PFSK-1 (cell line): ENCODE data around the gene EFCAB11.

Source experiments
- FOXP2 ChIP-seq: optimal IDR thresholded peaks from 2 replicates; pipeline ENCODE3; 2011; ENCODE audit warnings: borderline replicate concordance, control low read depth, inconsistent platforms; ENCODE audit not compliant: insufficient read depth; ENCODE audit errors: extremely low read length, extremely low read depth
- POLR2AphosphoS5 ChIP-seq: IDR thresholded peaks from 2 replicates; pipeline ENCODE4 v1.6.1; 2012; ENCODE audit warnings: low read depth, mild to moderate bottlenecking, control low read depth, low read length, moderate library complexity
- REST ChIP-seq, 2 experiments: IDR thresholded peaks; 2 replicates each; pipeline versions ENCODE4 v1.6.1 to v1.8.0; 2011 to 2012; ENCODE audit warnings: low read depth in 2 of 2, low read length in 2 of 2, control low read depth in 1 of 2, inconsistent platforms in 1 of 2, mild to moderate bottlenecking in 1 of 2, moderate library complexity in 1 of 2; ENCODE audit not compliant: insufficient read depth in 1 of 2
- SIN3A ChIP-seq: IDR thresholded peaks from 2 replicates; pipeline ENCODE4 v1.6.1; 2012; ENCODE audit warnings: mild to moderate bottlenecking, low read length, moderate library complexity, borderline replicate concordance; ENCODE audit not compliant: insufficient read depth
- TAF1 ChIP-seq: IDR thresholded peaks from 2 replicates; pipeline ENCODE4 v1.6.1; 2012; ENCODE audit warnings: low read length, control low read depth, borderline replicate concordance; ENCODE audit not compliant: insufficient read depth

EFCAB11 gene

GRCh38 chr14:89965839-89966238 lies 11.3 kb upstream of the EFCAB11 start:
- no peak for TF ChIP-seq REST (IDR thresholded peaks at IDR 0.05; ENCODE audit: insufficient read depth in 1 of 2, low read depth in 2 of 2, low read length in 2 of 2)
- TF ChIP-seq POLR2AphosphoS5: no peak
- no peak for TF ChIP-seq TAF1
- TF ChIP-seq SIN3A: no peak
- no peak for TF ChIP-seq FOXP2

GRCh38 chr14:89963288-89963978 lies 8.9 kb upstream of the EFCAB11 start:
- TF ChIP-seq SIN3A (no peak), REST (IDR thresholded peaks at IDR 0.05; ENCODE audit: insufficient read depth in 1 of 2, low read depth in 2 of 2, low read length in 2 of 2) (no peak), POLR2AphosphoS5 (no peak), TAF1 (no peak), FOXP2 (no peak)

- no peak for TF ChIP-seq SIN3A
- no peak for TF ChIP-seq REST (IDR thresholded peaks at IDR 0.05; ENCODE audit: insufficient read depth in 1 of 2, low read depth in 2 of 2, low read length in 2 of 2)
- TF ChIP-seq POLR2AphosphoS5: no peak
- no peak for TF ChIP-seq FOXP2
- TF ChIP-seq TAF1: no peak
Measured at GRCh38 chr14:89960914-89961313, 6.4 kb upstream of the EFCAB11 start.

GRCh38 chr14:89959853-89960445 lies 5.4 kb upstream of the EFCAB11 start:
- TF ChIP-seq REST (IDR thresholded peaks at IDR 0.05; ENCODE audit: insufficient read depth in 1 of 2, low read depth in 2 of 2, low read length in 2 of 2): no peak
- no peak for TF ChIP-seq SIN3A
- no peak for TF ChIP-seq POLR2AphosphoS5
- no peak for TF ChIP-seq FOXP2
- TF ChIP-seq TAF1: no peak

- no peak for TF ChIP-seq SIN3A
- no peak for TF ChIP-seq FOXP2
- TF ChIP-seq POLR2AphosphoS5: no peak
- no peak for TF ChIP-seq TAF1
- no peak for TF ChIP-seq REST (IDR thresholded peaks at IDR 0.05; ENCODE audit: insufficient read depth in 1 of 2, low read depth in 2 of 2, low read length in 2 of 2)
Measured at GRCh38 chr14:89958966-89959365, 4.4 kb upstream of the EFCAB11 start.
